AML-193 (cell line): Measurements from ENCODE around the gene AAGAB.
"Not testable (repeated sequence)": the region's sequence is repeated elsewhere in the genome, so short reads cannot be mapped to it uniquely, and the experiment has no call there.

Source experiments
- DNase-seq, 2 experiments: peaks; one replicate each; lab custom pipeline; 2025; lab: John Stamatoyannopoulos, UW

The AAGAB gene

DNA sequence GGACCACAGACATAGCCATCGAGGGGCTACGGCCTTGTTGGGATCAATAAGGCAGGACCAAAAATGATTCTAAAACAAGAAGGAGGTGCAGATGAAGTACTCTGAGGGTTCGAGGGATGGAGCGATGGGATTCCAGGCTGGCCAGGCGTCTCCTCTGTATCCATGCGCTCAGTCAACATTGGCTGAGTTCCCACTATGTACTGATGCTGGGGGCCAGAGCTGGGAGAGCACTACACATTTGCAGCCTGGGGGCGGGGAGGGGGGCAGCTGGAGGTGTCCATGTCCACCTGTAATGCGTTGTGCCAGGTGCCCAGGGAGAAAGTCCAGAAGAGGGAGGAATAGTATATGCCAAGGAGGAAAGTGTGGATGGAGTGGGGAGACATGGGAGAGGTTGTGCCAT, 81.5 kb downstream of the AAGAB start:
- DNase-seq = no peak

DNA sequence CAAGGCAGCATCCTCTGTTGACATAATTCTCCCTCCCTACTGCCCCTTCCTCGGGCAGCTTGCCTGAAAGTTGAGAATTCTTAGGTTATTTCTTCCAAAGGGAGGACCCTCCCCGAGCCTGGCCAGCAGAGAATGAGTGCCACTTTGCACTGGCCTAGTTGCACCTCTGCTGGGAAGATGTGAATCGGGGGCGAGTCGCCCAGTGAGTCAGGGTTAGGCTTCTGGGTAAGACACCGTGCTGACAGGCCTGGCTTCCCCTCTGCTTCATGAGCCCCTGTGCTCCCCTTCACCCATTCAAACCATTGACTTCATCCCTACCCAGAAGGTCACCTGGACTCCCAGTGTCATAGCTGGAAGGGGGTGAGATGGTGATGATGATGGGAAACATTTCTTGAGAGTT, 82.3 kb downstream of the AAGAB start:
- no peak for DNase-seq

- DNase-seq = no peak
Measured at GRCh38 chr15:67171471-67171870, 83.0 kb downstream of the AAGAB start.

DNA sequence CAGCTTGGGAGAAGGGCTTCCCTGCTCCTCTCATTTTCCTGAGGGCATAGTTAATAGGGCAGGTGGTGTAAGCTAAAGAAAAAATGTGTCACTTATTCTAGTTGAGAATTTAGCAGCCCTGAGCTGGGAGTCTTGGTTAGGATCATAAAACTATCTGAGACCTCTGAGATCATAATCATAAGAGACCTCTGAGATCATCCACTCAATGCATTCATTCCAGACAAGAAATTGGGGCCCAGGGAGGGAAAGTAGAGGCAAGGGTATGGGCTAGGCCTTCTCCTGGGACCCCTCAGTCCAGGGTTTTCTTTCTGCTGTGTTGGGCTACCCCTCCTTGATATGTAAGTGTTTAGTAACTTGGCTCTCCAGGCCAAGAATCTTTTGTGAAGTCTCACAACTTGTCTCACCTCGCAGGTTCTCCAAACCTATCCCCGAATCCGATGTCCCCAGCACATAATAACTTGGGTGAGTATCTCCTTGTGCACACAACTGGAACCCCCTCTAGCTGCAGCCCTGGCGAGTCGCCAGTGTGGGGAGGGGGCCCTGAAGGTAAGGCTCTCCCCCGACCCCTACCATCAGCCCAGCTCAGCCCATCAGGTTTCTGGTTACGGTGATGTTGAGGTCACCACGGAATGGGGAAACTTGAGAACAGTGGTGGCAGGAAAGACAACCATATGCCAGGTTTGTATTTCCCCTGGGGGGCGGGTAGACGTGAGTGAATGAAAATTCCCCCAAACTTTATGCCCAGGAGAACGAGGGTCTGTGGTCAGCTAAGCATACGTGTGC, 84.1 kb downstream of the AAGAB start:
- DNase-seq = no peak

GRCh38 chr15:67168694-67169093, 85.8 kb downstream of the AAGAB start:
- DNase-seq = no peak

DNA sequence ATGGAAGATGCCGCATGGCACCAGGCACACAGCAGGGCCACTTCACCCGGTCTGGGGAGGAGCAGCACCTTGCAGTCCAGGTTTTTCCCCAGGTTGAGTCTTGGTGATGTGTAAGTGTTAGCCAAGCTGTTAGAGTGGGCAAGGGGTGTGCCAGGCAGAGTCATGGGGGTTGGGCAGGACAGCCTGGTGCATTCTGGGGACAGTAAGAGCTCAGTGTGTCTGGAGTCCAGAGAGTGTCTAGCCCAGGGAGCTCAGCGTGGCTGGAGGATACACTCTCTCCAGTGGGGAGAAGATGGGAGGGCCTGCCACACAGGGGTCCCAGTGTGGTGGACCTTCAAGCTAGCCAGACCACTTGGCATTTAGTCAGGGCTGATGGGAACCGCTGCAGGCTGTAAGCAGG, 87.4 kb downstream of the AAGAB start:
- DNase-seq = no peak

- no peak for DNase-seq
Measured at GRCh38 chr15:67166280-67167009, 88.0 kb downstream of the AAGAB start.

- DNase-seq = no peak
Measured at GRCh38 chr15:67165254-67166253, 88.9 kb downstream of the AAGAB start.

DNA sequence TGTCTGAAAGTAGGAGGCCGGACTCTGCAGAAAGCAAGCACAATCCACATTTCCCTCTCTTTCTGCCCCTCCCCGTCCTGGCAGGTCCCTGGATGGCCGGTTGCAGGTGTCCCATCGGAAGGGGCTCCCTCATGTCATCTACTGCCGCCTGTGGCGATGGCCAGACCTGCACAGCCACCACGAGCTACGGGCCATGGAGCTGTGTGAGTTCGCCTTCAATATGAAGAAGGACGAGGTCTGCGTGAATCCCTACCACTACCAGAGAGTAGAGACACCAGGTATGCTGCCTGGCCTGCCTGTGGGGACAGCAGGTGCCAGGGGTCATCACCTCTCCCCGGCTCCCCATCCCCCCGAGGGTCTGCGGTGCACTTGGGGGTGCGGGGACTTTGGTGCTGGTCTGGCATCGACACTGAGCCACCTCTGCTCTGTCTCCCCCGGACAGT, 89.6 kb downstream of the AAGAB start:
- no peak for DNase-seq

DNA sequence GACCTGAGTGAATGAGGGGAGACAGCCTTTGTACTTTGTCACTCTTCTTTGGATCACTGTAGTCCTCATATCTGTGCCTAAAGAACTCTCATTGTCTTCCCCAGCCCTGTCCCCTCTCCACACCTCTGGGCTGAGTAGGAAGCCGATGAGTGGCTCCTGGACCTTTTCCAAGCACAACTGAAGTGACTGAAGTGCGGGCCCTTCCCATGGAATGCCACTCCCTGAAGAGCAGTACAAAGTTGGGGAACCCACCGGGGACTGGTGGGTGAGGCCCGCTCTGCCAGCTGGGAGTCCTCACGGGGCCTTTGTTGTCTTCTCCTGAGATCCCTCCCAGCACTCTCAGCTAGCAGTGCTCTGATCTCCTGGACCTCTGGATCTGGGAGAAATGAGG, 90.1 kb downstream of the AAGAB start:
- DNase-seq = no peak

GRCh38 chr15:67163180-67163579, 91.3 kb downstream of the AAGAB start:
- no peak for DNase-seq

DNA sequence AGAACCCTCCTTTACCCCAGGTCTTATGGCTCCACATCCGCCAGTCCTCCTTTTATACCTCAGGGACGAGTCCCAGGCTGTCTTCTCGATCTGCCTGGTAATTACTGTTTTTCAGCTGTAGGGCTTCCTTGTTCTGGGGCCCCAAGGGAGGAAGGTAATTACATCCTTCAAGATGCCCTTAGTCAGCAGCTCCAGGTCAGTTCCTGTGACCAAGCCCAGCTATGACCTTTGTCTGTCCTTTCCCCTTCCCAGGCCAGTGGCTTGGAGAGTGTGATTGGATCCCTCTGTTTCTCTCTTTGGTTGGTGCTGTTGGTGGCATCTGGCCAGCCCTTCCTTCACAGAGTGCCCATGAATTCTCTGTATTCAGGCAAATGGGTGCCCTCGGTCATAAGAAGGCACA, 92.6 kb downstream of the AAGAB start:
- DNase-seq = no peak

GRCh38 chr15:67161412-67161811, 93.0 kb downstream of the AAGAB start:
- no peak for DNase-seq

DNA sequence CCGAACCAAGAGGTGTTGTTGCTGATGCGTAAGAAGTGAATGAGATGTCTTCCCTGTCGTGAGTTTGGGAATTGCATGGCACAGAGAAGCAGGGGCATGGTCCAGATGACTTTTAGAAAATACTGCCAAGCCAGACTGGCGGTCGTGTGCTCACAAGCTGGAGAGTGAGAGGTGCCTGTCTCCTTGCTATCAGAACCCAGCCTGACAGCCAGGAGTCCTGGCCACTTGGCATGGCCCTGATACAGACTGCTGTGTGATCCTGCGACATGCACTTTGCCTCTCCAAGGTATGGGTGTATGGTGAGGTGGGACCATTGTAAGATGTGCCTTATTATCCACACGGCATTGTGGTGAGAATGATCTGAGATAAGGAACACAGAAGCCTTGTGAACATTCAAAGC, 96.1 kb downstream of the AAGAB start:
- DNase-seq = no peak

DNA sequence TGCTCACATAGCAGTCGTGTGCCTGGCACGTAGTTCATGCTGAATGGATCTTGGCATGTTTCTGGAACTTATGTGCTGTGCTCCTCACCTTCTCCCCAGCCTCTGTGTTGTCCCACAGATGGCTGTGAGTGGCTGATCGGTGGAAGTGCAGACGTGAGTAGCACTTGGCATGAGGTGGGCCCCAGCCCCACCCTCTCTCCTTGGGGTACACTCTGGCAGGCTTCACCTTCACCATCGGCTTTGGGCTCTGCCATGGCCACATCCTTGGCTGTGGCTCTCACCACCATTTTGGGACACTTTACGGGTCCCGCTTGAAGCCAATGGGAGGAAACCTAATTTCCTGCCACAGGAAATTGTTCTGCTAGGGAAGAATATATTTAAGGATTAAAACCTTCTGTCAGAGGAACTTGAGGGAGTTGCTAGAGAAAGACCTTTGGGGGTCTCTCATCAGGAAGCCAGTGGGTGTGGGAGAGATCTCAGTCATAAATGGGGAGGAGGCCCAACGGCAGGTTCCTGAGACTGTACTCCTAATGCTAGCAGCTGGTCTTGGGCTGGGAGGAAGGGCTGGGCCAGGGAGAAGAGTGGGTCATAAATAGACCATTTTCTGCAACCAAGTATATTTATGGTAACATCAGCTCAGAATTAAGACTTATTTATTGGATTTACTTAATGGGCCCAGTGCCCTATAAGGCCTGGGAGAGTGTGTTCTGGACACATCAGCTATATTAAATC, 96.8 kb downstream of the AAGAB start:
- DNase-seq = no peak

DNA sequence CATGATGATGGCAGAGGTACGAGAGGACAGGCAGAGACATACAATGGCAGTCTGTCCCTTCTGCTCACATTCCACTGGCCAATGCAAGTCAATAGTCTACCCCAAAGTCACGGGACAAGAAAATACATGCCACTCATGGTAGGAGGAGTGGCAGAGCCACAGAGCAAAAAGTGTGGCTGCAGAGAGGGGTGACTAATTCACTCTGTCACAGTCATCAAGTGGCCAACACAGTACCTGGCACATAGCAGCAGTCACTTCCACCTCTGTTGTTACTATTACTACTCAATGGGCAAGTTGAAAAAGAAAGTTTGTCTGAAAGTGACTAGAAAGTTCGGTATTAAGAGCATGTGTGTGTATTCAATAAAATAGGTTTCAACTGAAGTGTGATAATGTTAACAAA, 97.6 kb downstream of the AAGAB start:
- no peak for DNase-seq

DNA sequence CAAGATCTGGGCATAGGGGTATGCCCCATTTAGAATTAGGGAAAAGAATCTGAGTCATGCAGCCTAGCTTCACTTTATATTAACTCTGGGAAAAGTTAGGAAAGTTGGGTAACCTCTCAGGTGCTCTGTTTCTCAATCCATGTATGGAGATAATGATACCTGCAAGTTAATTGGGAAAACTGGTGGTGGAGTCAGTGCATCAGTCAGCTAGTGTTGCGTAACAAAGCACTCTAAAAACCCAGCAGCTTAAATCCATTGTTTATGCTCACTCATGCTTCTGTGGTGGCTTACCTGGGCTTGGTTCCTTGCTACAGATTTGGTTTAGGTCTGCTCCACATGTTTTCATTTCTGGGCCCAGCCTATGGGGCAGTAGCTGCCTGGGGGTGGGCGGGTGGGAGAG, 98.0 kb downstream of the AAGAB start:
- no peak for DNase-seq

DNA sequence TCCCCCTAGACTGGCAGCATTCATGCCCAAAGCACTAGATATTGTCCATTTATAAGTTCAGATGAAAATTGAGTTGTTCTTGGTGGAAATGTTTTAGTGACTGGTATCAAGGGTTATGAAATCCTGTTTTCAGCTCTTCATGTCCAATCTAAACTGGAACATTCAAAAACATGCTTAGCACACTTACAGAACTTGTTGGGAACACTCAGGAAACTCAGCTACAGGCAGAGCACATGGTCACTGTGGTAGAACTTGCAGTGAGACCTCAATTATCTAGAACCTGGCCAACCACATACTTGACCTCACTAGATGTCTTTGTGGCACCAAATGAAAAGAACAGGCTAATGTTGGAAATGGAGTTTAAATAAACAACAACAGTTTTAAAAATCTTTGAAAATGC, 100.2 kb downstream of the AAGAB start:
- DNase-seq = no peak

- DNase-seq = not testable (repeated sequence)
Measured at GRCh38 chr15:67153044-67153443, 101.4 kb downstream of the AAGAB start.

GRCh38 chr15:67152429-67152828, 102.0 kb downstream of the AAGAB start:
- no peak for DNase-seq
